ENCODE data around the gene GBP3. TPM values are rescaled to one million over a fixed set of nuclear protein-coding genes. Genes with fewer than 3 reads are reported as not detected.

Gene GBP3
- total and polyA plus RNA-seq, 2 of the 8 experiments (the other 6 are each of a cell fraction or from before 2014, with no cell fraction given) = not detected

DNA sequence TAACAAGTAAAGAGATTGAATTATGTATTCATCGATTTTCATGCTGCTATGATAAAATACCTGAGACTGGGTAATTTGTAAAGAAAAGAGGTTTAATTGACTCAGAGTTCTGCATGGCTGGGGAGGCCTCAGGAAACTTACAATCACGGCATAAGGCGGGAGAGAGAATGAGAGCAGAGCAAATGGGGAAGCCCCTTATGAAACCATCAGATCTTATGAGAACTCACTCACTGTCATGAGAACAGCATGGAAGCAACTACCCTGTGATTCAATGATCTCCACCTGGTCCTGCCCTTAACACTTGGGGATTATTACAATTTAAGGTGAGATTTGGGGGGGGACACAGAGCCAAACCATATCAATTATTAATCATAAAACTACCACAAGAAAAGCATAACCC, 3.3 kb upstream of the GBP3 start:
- Histone ChIP-seq H3K79me2 (ENCODE audit: control insufficient read depth in 1 of 2, insufficient read depth in 2 of 2, low read length in 2 of 2) (no peaks in the 10 kb centered on the region), H3K4me3 (ENCODE audit: extremely low read depth in 1 of 4, insufficient read depth in 2 of 4, low read depth in 3 of 4, low read length in 4 of 4) (no peak overlapping the region), H2BK5ac (ENCODE audit: low read depth, low read length) (no peak overlapping the region), H4K8ac (ENCODE audit: extremely low read depth, insufficient read depth, low read length) (no peak overlapping the region), H2AK5ac (ENCODE audit: low read depth, low read length) (no peak overlapping the region), H3K4me1 (replicated peaks in 1 of 4; ENCODE audit: control insufficient read depth in 3 of 4, insufficient read depth in 4 of 4, low read length in 3 of 4) (peaks cover 0 to 2% (median 0%) of the 10 kb centered on the region in 4 experiments; a peak in 3 of 7 replicates), H3K23me2 (ENCODE audit: low read depth, low read length) (no peaks in the 10 kb centered on the region), H4K5ac (ENCODE audit: insufficient read length, low read depth, low read length) (no peak overlapping the region), H2BK120ac (replicated peaks; ENCODE audit: low read depth, low read length) (no peak overlapping the region), H3K27ac (ENCODE audit: low read depth, low read length) (no peak overlapping the region), H4K91ac (replicated peaks; ENCODE audit: insufficient read length, low read length) (no peak overlapping the region), H3K56ac (replicated peaks; ENCODE audit: insufficient read length, low read depth, low read length) (no peak overlapping the region), H2BK12ac (ENCODE audit: low read depth, low read length) (no peak overlapping the region), H3K9me3 (ENCODE audit: insufficient read depth in 2 of 2, low read depth in 1 of 2, low read length in 1 of 2) (no peaks in the 10 kb centered on the region), H3K14ac (ENCODE audit: insufficient read length) (no peak overlapping the region), H2BK20ac (ENCODE audit: low read length) (no peak overlapping the region), H2AFZ (ENCODE audit: low read length) (no peak overlapping the region), H3K27me3 (replicated peaks in 1 of 4; ENCODE audit: control insufficient read depth in 3 of 4, extremely low read depth in 1 of 4, insufficient read depth in 3 of 4, low read length in 3 of 4) (no peaks in the 10 kb centered on the region), H3K4me2 (ENCODE audit: insufficient read depth in 1 of 2, low read depth in 2 of 2, low read length in 2 of 2) (no peak overlapping the region), H3K79me1 (ENCODE audit: low read depth, low read length) (no peaks in the 10 kb centered on the region), H3K9ac (replicated peaks in 1 of 4; ENCODE audit: extremely low read depth in 1 of 4, low read depth in 3 of 4, low read length in 3 of 4) (no peak overlapping the region), H3K36me3 (ENCODE audit: control insufficient read depth in 2 of 4, insufficient read depth in 4 of 4, low read length in 3 of 4) (no peaks in the 10 kb centered on the region), H3K23ac (ENCODE audit: insufficient read length) (no peak overlapping the region), H3K4ac (replicated peaks; ENCODE audit: insufficient read length, low read depth, low read length) (no peak overlapping the region), H2BK15ac (ENCODE audit: low read length) (no peak overlapping the region), H3K18ac (ENCODE audit: extremely low read depth, low read length) (no peak overlapping the region), H4K20me1 (replicated peaks in 1 of 2; ENCODE audit: control insufficient read depth in 1 of 2, insufficient read depth in 2 of 2, low read length in 2 of 2) (no peaks in the 10 kb centered on the region)
- POLR2A ChIA-PET (ENCODE audit: partially characterized antibody) = no interaction called here
- 95% methylated on average over 3 of the region's 3 CpGs; no CpG with 5 or more reads in 1 of the 2 experiments for WGBS, 2 experiments (ENCODE audit: extremely low coverage in 1 of 2, insufficient coverage in 1 of 2, insufficient read length in 1 of 2, insufficient replicate concordance in 2 of 2, low coverage in 1 of 2, low lambda C conversion rate in 2 of 2, missing lambda C conversion rate in 1 of 2)
- TF ChIP-seq POLR2A (IDR thresholded peaks at IDR 0.05; ENCODE audit: control extremely low read depth in 1 of 2, low read depth in 2 of 2, low read length in 2 of 2) (no peak), SIX5 (IDR thresholded peaks at IDR 0.05; ENCODE audit: low read depth, low read length) (no peak), SIN3A (conservative IDR thresholded peaks at IDR 0.05 in 1 of 2, IDR thresholded peaks at IDR 0.05 in 1 of 2; ENCODE audit: low read depth in 1 of 2, low read length in 2 of 2) (no peak), RXRA (IDR thresholded peaks at IDR 0.05; ENCODE audit: insufficient read depth, low read depth, low read length) (no peak), RBBP5 (IDR thresholded peaks at IDR 0.05; ENCODE audit: borderline replicate concordance, low read depth, low read length) (no peak), KDM4A (IDR thresholded peaks at IDR 0.05; ENCODE audit: low read depth, low read length, severe bottlenecking) (no peak), SIRT6 (IDR thresholded peaks at IDR 0.05; ENCODE audit: low read length) (no peak), TAF7 (optimal IDR thresholded peaks at IDR 0.05; ENCODE audit: borderline replicate concordance, low read depth, low read length) (no peak)
- CTCF ChIA-PET (ENCODE audit: partially characterized antibody) = no interaction called here
- FAIRE-seq = no peak
- DNase-seq (ENCODE audit: low read depth in 1 of 2, low spot score in 2 of 2) = no peak
